Measurements from ENCODE around the gene SHANK1. TPM values are rescaled to one million over a fixed set of nuclear protein-coding genes. Genes with fewer than 3 reads are reported as not detected.
"Not testable (repeated sequence)": the region's sequence is repeated elsewhere in the genome, so short reads cannot be mapped to it uniquely, and the experiment has no call there.

Gene SHANK1
- total RNA-seq, 2 experiments from 2014 or later, result 0.04 to 0.12 TPM

DNA sequence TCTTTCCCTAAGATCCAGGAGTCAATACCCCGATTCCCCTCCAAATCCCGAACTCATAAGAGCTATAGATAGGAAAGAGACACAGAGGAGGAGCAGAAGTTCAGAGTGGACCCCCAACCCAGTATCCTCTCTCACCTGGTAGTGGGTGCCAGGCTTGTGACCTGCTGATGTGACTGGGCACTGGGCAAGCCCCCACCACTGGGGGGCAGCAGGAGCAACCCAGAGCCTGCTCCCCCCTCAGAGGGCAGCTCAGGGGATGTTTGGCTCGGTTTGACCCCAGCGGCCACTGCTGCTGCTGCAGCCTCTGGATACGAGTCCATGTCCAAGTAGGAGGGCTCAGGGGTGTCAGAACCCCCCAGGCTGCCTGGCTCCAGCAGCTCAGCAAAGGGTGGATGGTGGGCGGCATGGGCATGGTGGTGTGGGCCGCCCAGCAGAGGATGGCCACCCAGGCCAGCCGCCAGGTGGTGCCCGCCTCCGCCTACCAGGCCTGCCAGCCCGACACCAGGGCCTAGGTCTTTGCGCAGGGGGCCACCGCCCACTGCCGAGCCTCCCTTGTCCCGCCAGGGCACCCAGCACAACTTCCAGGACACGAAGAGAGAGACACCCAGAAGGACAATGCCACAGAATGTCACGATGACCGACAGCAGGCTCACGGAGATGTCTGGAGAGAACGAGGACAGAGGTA is 87.3 kb downstream of the SHANK1 start:
- Mint-ChIP-seq H3K4me1 (no peaks in the 10 kb centered on the region), H3K4me3 (no peak overlapping the region), H3K9me3 (peaks cover 20% of the 10 kb centered on the region), H3K36me3 (peaks cover 17% of the 10 kb centered on the region), H3K27me3 (peaks cover 4% of the 10 kb centered on the region), H3K27ac (no peak overlapping the region)
- DNase-seq, result no peak

DNA sequence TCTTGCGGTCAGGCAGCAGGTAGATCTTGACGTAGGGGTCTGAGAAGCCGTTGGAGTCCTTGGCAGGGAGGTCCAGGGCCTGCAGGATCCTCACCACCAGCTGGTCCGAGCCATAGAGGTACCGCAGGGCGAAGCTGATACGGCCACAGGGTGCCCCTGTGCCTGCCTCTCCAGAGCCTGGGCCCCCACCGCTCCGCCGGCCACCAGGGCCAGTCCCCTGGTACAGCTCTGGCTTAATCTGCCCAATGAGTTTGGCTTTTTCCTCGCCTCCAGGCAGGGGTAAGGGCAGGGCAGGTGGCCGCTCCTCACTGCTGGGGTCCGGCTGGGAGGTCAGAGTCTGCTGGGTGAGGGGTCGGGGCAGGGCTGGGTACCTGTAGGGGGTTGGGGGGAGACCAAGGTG is 89.8 kb downstream of the SHANK1 start:
- H3K9me3 Mint-ChIP-seq, result peaks cover 10% of the 10 kb centered on the region
- H3K27ac Mint-ChIP-seq, result no peak overlapping the region
- DNase-seq, result no peak
- H3K4me1 Mint-ChIP-seq, result no peaks in the 10 kb centered on the region
- H3K27me3 Mint-ChIP-seq, result peaks cover 3% of the 10 kb centered on the region
- no peak overlapping the region for H3K4me3 Mint-ChIP-seq
- peaks cover 7% of the 10 kb centered on the region for H3K36me3 Mint-ChIP-seq

DNA sequence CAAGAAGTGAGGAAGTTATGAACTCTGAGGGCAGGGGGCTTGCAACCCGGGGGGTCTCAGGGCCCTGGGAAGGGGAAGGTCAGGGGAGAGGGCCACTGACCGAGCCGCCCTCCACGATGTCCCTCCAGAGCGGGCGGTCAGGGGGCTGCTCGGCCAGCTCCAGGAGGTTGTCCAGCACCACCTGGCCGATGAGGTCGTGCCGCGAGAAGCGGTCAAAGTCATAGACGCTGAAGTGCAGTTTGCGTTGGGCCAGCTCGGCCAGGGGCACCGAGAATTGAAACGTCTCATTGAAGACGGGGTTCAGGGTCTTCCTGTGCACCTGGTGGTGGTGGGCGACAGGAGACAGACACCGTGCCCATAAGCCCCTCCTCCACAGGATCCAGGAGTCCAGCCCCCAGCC is 90.4 kb downstream of the SHANK1 start:
- Mint-ChIP-seq H3K4me1 (no peaks in the 10 kb centered on the region), H3K9me3 (peaks cover 9% of the 10 kb centered on the region)

DNA sequence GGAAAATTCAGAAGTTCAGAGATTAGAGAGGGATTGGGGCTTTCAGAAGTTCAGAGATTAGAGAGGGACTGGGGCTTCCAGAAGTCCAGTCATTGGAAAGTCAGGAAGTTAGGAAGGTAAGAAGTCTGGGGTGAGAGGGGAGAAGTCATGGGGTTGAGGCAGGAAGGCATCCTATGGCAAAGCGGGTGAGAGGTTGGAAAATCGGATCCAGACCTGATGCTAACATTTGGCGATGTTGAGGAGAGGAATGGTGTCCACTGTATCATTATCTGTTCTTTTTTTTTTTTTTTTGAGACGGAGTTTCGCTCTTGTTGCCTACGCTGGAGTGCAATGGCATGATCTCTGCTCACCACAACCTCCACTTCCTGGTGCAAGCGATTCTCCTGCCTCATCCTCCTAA is 91.1 kb downstream of the SHANK1 start:
- Mint-ChIP-seq H3K9me3 (peaks cover 5% of the 10 kb centered on the region), H3K4me1 (no peaks in the 10 kb centered on the region), H3K4me3 (no peak overlapping the region), H3K27me3 (peaks cover 3% of the 10 kb centered on the region), H3K36me3 (peaks cover 3% of the 10 kb centered on the region), H3K27ac (no peak overlapping the region)
- no peak for DNase-seq

More for the DNA sequence above, 90.4 kb downstream of the SHANK1 start:
- no peak overlapping the region for H3K27ac Mint-ChIP-seq
- no peak overlapping the region for H3K4me3 Mint-ChIP-seq
- H3K27me3 Mint-ChIP-seq, result peaks cover 3% of the 10 kb centered on the region
- H3K36me3 Mint-ChIP-seq, result peaks cover 6% of the 10 kb centered on the region
- no peak for DNase-seq

DNA sequence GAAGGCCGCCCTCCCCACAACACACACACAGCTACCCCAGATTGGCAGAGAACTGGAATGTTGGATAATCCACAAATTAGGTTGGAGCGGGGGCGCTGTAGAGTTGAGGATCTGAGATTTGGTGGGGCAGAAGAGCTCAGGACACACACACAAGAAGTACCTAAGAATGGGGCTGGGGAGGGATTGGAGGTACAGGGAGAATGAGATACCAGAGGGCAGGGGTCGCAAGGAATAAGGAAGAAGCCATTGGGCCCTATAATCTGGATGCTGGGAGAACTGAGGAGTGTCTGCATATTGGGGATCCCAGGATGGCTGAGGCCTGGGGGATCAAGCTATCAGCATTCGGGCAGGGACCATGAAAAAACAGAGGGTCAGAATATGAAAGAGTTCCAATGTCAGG is 91.5 kb downstream of the SHANK1 start:
- H3K36me3 Mint-ChIP-seq, result no peaks in the 10 kb centered on the region
- peaks cover 1% of the 10 kb centered on the region for H3K9me3 Mint-ChIP-seq
- DNase-seq, result no peak
- H3K4me1 Mint-ChIP-seq, result no peaks in the 10 kb centered on the region
- H3K27me3 Mint-ChIP-seq, result peaks cover 3% of the 10 kb centered on the region
- H3K4me3 Mint-ChIP-seq, result no peak overlapping the region
- H3K27ac Mint-ChIP-seq, result no peak overlapping the region

DNA sequence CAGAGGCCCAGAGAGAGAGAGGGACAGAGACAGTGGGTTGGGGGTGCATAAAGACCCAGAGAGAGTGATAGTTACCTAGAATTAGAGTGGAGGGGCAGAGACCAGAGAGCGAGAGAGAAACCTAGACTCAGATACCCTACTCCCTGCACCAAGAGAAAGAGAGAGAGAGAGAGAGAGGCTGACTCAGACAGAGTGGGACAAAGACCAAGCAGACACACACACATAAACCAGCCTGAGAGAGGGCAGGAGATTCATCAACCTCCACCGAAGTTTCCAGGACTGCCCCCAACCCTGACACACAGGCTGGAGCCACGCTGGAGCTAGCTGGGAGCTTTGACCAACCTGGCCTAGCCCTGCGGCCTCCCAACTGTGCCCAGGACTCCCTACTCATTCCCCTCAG is 92.8 kb downstream of the SHANK1 start:
- DNase-seq, result no peak
- H3K27me3 Mint-ChIP-seq, result peaks cover 3% of the 10 kb centered on the region
- H3K9me3 Mint-ChIP-seq, result no peaks in the 10 kb centered on the region
- H3K4me1 Mint-ChIP-seq, result no peaks in the 10 kb centered on the region
- H3K27ac Mint-ChIP-seq, result no peak overlapping the region
- no peaks in the 10 kb centered on the region for H3K36me3 Mint-ChIP-seq
- no peak overlapping the region for H3K4me3 Mint-ChIP-seq

DNA sequence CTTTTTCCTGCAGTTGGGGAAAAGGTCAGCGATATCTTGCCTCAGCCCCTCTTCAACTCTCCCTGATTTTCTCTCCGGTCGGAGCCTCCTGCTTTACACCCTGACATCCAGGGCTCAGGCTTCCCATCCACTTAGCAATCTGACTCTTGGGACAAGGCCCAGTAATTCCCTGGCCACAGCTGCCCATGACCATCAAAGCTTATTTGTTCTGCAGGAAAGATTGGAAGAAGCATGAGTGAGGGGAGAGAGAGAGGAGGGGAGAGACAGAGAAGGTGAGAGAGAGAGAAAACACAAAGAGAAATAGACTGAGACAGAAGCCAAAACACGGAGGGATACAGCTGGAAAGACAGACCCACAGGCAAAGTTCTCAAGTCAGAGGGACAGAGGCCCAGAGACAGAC is 93.6 kb downstream of the SHANK1 start:
- Mint-ChIP-seq H3K27ac (no peak overlapping the region), H3K36me3 (no peaks in the 10 kb centered on the region), H3K4me1 (no peaks in the 10 kb centered on the region), H3K27me3 (no peaks in the 10 kb centered on the region), H3K9me3 (no peaks in the 10 kb centered on the region), H3K4me3 (no peak overlapping the region)
- no peak for DNase-seq

DNA sequence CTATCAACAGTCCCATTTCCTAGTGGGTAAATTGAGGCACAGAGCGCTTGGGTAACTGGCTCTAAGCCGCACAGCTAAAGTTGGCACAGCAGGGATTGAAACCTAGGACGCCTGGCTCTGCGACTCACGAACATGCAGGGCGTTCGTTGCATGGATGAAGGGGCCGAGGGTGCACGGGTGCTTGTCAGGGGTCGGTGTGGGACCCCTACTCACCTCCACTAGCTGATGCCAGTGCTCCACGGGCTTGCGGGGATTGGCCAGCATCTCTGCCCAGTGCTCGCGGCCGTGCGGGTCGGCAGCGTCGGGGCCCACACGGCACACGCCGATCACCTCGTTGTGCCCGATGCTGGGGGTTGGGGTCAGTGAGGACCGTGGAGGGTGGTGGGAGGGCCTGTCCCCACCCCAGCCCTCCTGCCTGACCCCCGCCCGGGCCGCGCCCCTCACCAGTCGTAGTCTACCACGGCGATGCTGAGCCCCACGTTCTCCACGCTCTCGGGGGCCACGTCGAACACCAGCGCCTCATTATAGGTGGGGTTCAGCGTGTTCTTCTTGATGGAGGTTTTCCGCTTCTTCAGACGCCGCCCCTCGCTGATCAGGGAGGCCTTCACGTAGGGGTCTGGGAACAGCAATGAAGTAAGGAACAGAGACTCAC is 94.5 kb downstream of the SHANK1 start:
- Mint-ChIP-seq H3K36me3 (no peaks in the 10 kb centered on the region), H3K27ac (no peak overlapping the region), H3K4me1 (no peaks in the 10 kb centered on the region), H3K4me3 (no peak overlapping the region), H3K27me3 (no peaks in the 10 kb centered on the region), H3K9me3 (no peaks in the 10 kb centered on the region)
- no peak for DNase-seq

DNA sequence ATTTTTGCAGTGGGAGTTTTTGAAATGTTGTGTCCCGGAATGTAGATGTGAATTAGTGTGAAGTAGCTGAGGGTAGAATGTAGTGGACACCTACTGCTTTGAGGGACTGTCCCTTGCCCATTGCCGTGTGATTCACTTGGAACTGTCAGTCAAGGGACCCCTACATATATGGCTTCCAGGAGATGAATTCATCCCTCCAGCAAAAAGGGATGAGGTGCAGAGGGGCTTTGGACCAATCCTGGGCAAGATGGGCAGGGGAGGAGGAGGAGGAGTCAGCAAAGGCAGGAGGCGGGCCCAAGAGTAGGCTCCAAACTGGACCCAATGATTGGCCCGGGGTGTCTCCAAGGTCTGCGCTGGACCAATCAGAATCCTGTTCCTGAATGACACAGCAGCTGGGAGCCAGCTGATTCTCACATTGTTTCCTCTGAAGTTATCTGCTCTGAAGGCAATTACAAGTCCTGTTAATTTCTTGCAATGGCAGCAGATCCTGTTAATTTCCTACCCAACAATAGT is 99.2 kb downstream of the SHANK1 start:
- H3K36me3 Mint-ChIP-seq, H3K27ac Mint-ChIP-seq, H3K4me3 Mint-ChIP-seq, H3K27me3 Mint-ChIP-seq, DNase-seq, H3K4me1 Mint-ChIP-seq, H3K9me3 Mint-ChIP-seq: not testable (repeated sequence)

DNA sequence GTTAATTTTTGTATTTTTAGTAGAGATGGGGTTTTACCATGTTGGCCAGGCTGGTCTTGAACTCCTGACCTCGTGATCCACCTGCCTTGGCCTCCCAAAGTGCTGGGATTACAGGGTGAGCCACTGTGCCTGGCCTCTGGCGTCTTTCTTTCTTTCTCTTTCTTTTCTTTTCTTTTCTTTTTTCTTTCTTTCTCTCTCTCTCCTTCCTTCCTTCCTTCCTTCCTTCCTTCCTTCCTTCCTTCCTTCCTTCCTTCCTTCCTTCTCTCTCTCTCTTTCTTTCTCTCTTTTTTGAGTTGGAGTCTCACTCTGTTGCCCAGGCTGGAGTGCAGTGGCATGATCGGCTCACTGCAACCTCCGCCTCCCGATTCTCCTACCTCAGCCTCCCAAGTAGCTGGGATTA is 100.4 kb downstream of the SHANK1 start:
- H3K4me1 Mint-ChIP-seq, H3K27me3 Mint-ChIP-seq, DNase-seq, H3K4me3 Mint-ChIP-seq, H3K36me3 Mint-ChIP-seq, H3K27ac Mint-ChIP-seq, H3K9me3 Mint-ChIP-seq: not testable (repeated sequence)

DNA sequence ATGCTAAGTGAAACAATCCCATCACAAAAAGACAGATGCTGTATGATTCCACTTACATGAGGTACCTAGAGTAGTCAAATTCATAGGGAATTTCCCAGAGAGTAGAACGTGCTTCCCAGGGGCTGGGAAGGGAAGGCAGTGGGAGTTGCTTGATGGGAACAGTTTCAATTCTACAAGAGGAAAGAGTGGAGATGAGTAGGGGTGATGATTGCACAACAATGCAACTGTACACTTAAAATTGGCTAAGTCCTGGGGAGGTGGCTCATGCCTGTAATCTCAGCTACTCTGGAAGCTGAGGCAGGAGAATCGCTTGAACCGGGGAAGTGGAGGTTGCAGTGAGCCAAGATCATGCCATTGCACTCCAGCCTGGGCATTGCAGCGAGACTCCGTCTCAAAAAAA is 101.2 kb downstream of the SHANK1 start:
- not testable (repeated sequence) for H3K4me1 Mint-ChIP-seq, H3K36me3 Mint-ChIP-seq, H3K27ac Mint-ChIP-seq, H3K9me3 Mint-ChIP-seq, H3K4me3 Mint-ChIP-seq, DNase-seq
- peaks cover 13% of the 10 kb centered on the region for H3K27me3 Mint-ChIP-seq

DNA sequence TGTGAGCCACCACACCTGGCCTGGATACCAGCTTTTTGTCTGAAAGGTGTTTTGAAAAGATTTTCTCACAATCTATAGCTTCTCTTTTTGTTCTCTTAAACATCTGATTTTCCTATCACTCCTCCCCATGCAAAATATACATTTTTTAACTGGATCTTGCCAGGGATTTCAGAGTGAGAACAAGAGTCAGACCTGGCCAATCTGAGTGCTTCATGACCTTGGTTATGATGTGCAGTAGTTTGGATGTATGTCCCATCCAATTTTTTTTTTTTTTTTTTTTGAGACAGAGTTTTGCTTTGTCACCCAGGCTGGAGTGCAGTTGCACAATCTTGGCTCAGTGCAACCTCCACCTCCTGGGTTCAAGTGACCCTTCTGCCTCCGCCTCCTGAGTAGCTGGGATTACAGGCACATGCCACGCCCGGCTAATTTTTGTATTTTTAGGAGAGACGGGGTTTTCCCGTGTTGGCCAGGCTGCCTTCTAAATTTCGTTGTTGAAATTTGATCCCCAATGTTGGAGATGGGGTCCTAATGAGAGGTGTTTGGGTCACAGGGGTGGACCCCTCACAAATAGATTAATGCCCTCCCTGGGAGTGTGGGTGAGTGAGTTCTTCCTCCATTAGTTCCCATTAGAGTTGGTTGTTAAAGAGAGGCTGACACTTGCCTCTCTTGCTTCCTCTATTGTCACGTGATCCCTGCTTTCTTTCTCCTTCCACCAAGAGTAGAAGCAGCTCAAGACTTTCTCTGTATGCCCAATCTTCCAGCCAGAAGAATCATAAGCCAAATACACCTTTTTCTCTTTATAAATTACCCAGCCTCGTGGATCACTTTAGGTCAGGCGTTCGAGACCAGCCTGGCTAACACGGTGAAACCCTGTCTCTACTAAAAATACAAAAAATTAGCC is 106.8 kb downstream of the SHANK1 start:
- not testable (repeated sequence) for DNase-seq, H3K36me3 Mint-ChIP-seq, H3K9me3 Mint-ChIP-seq, H3K4me3 Mint-ChIP-seq, H3K27ac Mint-ChIP-seq, H3K4me1 Mint-ChIP-seq
- peaks cover 31% of the 10 kb centered on the region for H3K27me3 Mint-ChIP-seq
